ENCODE measurements around the gene AFF3.

- TF ChIP-seq ATF3 (IDR thresholded peaks at IDR 0.05), result no peak
- TF ChIP-seq, protein P1, sequence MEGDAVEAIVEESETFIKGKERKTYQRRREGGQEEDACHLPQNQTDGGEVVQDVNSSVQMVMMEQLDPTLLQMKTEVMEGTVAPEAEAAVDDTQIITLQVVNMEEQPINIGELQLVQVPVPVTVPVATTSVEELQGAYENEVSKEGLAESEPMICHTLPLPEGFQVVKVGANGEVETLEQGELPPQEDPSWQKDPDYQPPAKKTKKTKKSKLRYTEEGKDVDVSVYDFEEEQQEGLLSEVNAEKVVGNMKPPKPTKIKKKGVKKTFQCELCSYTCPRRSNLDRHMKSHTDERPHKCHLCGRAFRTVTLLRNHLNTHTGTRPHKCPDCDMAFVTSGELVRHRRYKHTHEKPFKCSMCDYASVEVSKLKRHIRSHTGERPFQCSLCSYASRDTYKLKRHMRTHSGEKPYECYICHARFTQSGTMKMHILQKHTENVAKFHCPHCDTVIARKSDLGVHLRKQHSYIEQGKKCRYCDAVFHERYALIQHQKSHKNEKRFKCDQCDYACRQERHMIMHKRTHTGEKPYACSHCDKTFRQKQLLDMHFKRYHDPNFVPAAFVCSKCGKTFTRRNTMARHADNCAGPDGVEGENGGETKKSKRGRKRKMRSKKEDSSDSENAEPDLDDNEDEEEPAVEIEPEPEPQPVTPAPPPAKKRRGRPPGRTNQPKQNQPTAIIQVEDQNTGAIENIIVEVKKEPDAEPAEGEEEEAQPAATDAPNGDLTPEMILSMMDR (IDR thresholded peaks at IDR 0.05; ENCODE audit: low read depth, low read length, missing input control), result no peak
- TF ChIP-seq ZBTB33 (IDR thresholded peaks at IDR 0.05), result no peak
Observed at GRCh38 chr2:99987160-99987559, 155.2 kb downstream of the AFF3 start.

Measured in liver (tissue), 3 donors.